Right ventricle myocardium inferior (tissue), 1 donor: ENCODE results near the gene SCIN. TPM values are rescaled to one million over a fixed set of nuclear protein-coding genes. Genes with fewer than 3 reads are reported as not detected.

Experiments
- ATAC-seq: fragments of 200-7000 bp; cut with Tn5 transposase; one replicate; pipeline ENCODE4 v1.9.1; 2020; ENCODE audit warnings: mild to moderate bottlenecking, moderate library complexity
- DNase-seq: peaks from one replicate; pipeline ENCODE4 v3.0.0; 2021; ENCODE audit errors: missing footprints
- intact Hi-C: fragments of 100-400 bp; cut with DNase I; formaldehyde crosslinking; loops from one replicate; pipeline ENCODE4 v1.11.0; 2022
- total RNA-seq: library from RNA; stranded (reverse); fragmentation: NEBNext Ultra II Directional; extraction: Animal tissue kit (Norgen Biotek cat#: 25700); gene quantifications from one replicate; pipeline ENCODE4 v1.2.1, GENCODE V29; 2021
- donor health status: DM: no; HTN: yes; CAD: no; lungs with severe emphysema.

Gene SCIN
- total RNA-seq, 1 donor from 2014 or later = 0.08 TPM

- ATAC-seq (no peak), DNase-seq (no peak)
- intact Hi-C loops = no loop called here
Measured at GRCh38 chr7:12692479-12693259, 122.1 kb downstream of the SCIN start.

DNA sequence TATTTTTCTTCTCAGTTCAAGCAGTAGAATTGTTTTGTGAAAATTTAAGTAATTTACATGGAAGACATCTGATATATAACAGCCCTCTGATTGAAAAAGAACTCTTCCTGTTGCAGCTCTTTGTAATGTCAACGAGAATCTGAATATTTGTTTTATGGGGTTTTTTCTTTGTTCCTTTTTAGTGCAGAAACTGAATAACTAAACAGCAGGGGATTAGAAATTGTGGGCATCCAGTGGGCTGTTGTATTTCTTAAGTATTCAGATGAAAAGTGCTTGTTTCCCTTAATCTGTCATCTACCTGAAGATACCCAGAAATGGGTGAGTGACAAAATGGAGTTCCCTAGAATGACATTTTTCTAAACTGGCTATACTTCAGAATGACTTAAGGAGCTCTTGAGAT, 124.3 kb downstream of the SCIN start:
- no peak for DNase-seq
- no peak for ATAC-seq
- intact Hi-C loops = no loop called here

GRCh38 chr7:12695965-12696364, 125.4 kb downstream of the SCIN start:
- intact Hi-C loops = no loop called here
- no peak for ATAC-seq
- DNase-seq = no peak

DNA sequence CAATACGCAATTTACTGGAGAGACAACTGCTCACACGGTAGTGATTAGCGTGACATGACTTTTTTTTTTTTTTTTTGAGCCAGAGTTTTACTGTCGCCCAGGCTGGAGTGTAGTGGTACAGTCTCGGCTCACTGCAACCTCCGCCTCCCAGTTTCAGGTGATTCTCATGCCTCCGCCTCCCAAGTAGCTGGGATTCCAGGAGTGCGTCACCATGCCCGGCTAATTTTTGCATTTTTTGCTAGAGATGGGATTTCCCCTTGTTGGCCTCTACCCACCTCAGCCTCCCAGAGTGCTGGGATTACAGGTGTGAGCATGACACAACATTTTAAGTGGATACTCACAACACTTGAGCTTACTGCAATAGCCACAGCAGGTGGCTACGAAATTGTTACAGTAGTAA, 128.8 kb downstream of the SCIN start:
- DNase-seq = no peak
- ATAC-seq = no peak
- intact Hi-C loops = no loop called here

GRCh38 chr7:12701433-12701832, 130.9 kb downstream of the SCIN start:
- no peak for DNase-seq
- intact Hi-C loops = no loop called here
- no peak for ATAC-seq

- DNase-seq = no peak
- intact Hi-C loops = no loop called here
- ATAC-seq = no peak
Measured at GRCh38 chr7:12703881-12704280, 133.4 kb downstream of the SCIN start.

DNA sequence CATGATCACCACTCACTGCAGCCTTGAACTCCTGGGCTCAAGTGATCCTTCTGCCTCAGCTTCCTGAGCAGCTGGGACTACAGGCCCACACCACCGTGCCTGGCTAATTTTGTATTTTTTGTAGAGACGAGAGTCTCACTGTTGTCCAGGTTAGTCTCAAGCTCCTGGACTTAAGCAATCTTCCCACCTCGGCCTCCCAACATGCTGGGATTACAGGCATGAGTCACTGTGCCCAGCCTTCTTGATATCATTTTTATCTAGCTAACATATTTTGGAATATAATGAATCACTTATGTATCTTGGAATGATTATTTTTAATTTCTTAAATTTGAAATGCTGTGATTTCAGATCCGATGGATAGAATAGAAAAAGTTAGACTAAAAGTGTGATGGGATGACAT, 135.4 kb downstream of the SCIN start:
- no peak for ATAC-seq
- no peak for DNase-seq
- intact Hi-C loops = no loop called here

GRCh38 chr7:12706900-12707536, 136.5 kb downstream of the SCIN start:
- DNase-seq (no peak), ATAC-seq (no peak)
- intact Hi-C loops = no loop called here

DNA sequence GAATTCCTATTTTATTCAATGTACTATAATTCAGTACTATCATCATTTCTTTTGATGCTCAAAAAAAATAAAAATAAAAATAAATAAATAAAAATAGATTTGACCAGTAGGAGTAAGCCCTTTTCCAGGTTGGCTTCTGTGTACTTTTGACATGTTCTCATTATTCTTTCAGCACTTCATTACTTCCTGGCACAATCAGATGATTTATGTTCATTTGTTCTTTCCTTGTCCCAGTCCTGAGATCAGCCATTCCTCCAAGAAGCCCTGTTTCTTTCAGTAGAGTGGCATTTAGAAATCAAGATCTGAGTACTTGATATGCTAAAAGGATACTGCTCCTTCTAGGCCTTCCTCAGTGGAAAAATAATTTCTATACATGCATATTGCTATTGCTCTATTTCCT, 137.8 kb downstream of the SCIN start:
- no peak for DNase-seq
- no peak for ATAC-seq
- intact Hi-C loops = no loop called here

Other genes with a start within 250 kb of the SCIN start
- not detected for gene VWDE, start 166.9 kb upstream of the SCIN start, total RNA-seq
- 10.1 TPM for gene ARL4A, start 116.9 kb downstream of the SCIN start, total RNA-seq